ENCODE data around the gene USP35.

USP35 gene

GRCh38 chr11:78196661-78197091, 8.0 kb downstream of the USP35 start:
- DNase-seq: no peak

- DNase-seq: no peak
Observed at GRCh38 chr11:78197816-78198215, 9.1 kb downstream of the USP35 start.

- DNase-seq: no peak
Observed at GRCh38 chr11:78199015-78199652, 10.4 kb downstream of the USP35 start.

GRCh38 chr11:78199653-78200015, 10.9 kb downstream of the USP35 start:
- no peak for DNase-seq

GRCh38 chr11:78200061-78200460, 11.3 kb downstream of the USP35 start:
- no peak for DNase-seq

GRCh38 chr11:78200553-78200952, 11.8 kb downstream of the USP35 start:
- DNase-seq: no peak

- no peak for DNase-seq
Observed at GRCh38 chr11:78201096-78201818, 12.5 kb downstream of the USP35 start.

GRCh38 chr11:78202733-78203167, 14.0 kb downstream of the USP35 start:
- peak; percentile 12 for DNase-seq

GRCh38 chr11:78203184-78203583, 14.5 kb downstream of the USP35 start:
- no peak for DNase-seq

- no peak for DNase-seq
Observed at GRCh38 chr11:78205256-78205655, 16.5 kb downstream of the USP35 start.

- no peak for DNase-seq
Observed at GRCh38 chr11:78205691-78206090, 17.0 kb downstream of the USP35 start.

- DNase-seq: no peak
Observed at GRCh38 chr11:78207532-78208256, 19.0 kb downstream of the USP35 start.

- no peak for DNase-seq
Observed at GRCh38 chr11:78208257-78209165, 19.8 kb downstream of the USP35 start.

GRCh38 chr11:78209478-78209877, 20.8 kb downstream of the USP35 start:
- no peak for DNase-seq

- DNase-seq: no peak
Observed at GRCh38 chr11:78210000-78210608, 21.4 kb downstream of the USP35 start.

- no peak for DNase-seq
Observed at GRCh38 chr11:78211565-78211964, 22.8 kb downstream of the USP35 start.

- no peak for DNase-seq
Observed at GRCh38 chr11:78212586-78213371, 24.1 kb downstream of the USP35 start.

GRCh38 chr11:78213526-78214330, 25.0 kb downstream of the USP35 start:
- DNase-seq: no peak

- DNase-seq: no peak
Observed at GRCh38 chr11:78214331-78215194, 25.8 kb downstream of the USP35 start.

GRCh38 chr11:78216021-78216420, 27.3 kb downstream of the USP35 start:
- DNase-seq: no peak

Data from stimulated activated CD4-positive, alpha-beta T cell treated with anti-CD3 and anti-CD28 coated beads, Interleukin-12 subunit alpha, Interleukin-12 subunit beta, amount 100 ng/mL, for 4 hours (primary cell).